Measurements from ENCODE around the gene ARL5C. TPM values are rescaled to one million over a fixed set of nuclear protein-coding genes. Genes with fewer than 3 reads are reported as not detected.

Gene ARL5C
- total RNA-seq, 1 donor from 2014 or later, result not detected

DNA sequence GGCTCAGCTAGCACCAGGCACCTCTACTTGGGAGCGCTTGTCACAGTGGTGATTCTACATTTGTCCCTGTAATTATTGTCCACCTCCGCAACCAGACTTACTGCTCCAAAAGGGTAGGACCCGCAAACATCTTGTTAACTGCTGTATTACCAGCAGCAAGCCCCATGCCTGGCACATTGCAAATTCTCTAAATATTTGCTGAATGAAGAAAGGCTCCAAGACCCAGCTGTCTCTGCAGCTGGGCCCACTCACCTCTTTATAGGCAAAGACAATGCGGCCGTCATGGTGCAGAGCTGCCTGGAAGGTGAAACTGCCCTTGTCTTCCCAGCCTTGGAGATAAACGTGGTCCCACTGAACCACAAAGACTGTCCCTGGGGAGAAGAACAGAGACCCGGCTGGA lies 58.8 kb downstream of the ARL5C start:
- peak; percentile 53 for DNase-seq

Other genes with a start within 250 kb of the ARL5C start
- not detected for gene FBXO47, start 198.8 kb downstream of the ARL5C start, total RNA-seq
- gene PLXDC1, start 14.5 kb downstream of the ARL5C start, total RNA-seq, result 13.1 TPM
- 147 TPM for gene CACNB1, start 31.5 kb upstream of the ARL5C start, total RNA-seq
- 1,626 TPM for gene RPL19, start 34.1 kb upstream of the ARL5C start, total RNA-seq
- 0.41 TPM for gene STAC2, start 59.8 kb upstream of the ARL5C start, total RNA-seq
- 17.6 TPM for gene FBXL20, start 235.5 kb upstream of the ARL5C start, total RNA-seq

All from tongue (tissue), 2 donors.